A673 (cell line): Measurements from ENCODE around the gene C16orf74. TPM values are rescaled to one million over a fixed set of nuclear protein-coding genes. Genes with fewer than 3 reads are reported as not detected.

Source experiments
- BruUV-seq: library from RNA; stranded (reverse); fragments of 400-500 nt; replicated peaks from 2 replicates; lab custom pipeline; 2021; lab: Mats Ljungman, UMichigan
- CTCF ChIA-PET: fragments of 300-600 bp; sonication (Branson Sonifier 250); formaldehyde crosslinking; loops from one replicate; lab custom pipeline; 2022; ENCODE audit warnings: antibody characterized with exemption; lab: Charles Lee
- POLR2A ChIA-PET: fragments of 300-600 bp; sonication (Branson Sonifier 250); formaldehyde crosslinking; loops from one replicate; lab custom pipeline; 2022; ENCODE audit warnings: antibody characterized with exemption; ENCODE audit not compliant: low non-redundant PET; lab: Charles Lee
- DNase-seq: peaks from one replicate; pipeline ENCODE4 v3.0.0-alpha.2; 2015; ENCODE audit warnings: low spot score
- H3K27ac ChIP-seq: fragments of 200-600 bp; sonication (generic); 2 replicates; pipeline ENCODE4 v1.5.1; 2016; ENCODE audit warnings: mixed run types, low read depth, mild to moderate bottlenecking, mixed read lengths, antibody characterized with exemption, low read length; ENCODE audit not compliant: poor library complexity, severe bottlenecking
- H3K27me3 ChIP-seq: fragments of 200-600 bp; sonication (generic); replicated peaks from 2 replicates; pipeline ENCODE4 v1.6.1; 2017; ENCODE audit warnings: mixed run types, low read depth, mild to moderate bottlenecking, mixed read lengths, antibody characterized with exemption, low read length; ENCODE audit not compliant: insufficient read depth, poor library complexity
- H3K36me3 ChIP-seq: fragments of 200-600 bp; sonication (generic); 2 replicates; pipeline ENCODE4 v1.6.1; 2016; ENCODE audit warnings: mixed run types, mild to moderate bottlenecking, mixed read lengths, antibody characterized with exemption, low read length; ENCODE audit not compliant: insufficient read depth, poor library complexity, severe bottlenecking
- H3K4me1 ChIP-seq: fragments of 200-600 bp; sonication (generic); 2 replicates; pipeline ENCODE4 v1.6.1; 2017; ENCODE audit warnings: mixed run types, mild to moderate bottlenecking, mixed read lengths, antibody characterized with exemption, low read length; ENCODE audit not compliant: insufficient read depth, poor library complexity, severe bottlenecking
- H3K4me3 ChIP-seq: fragments of 200-600 bp; sonication (generic); 2 replicates; pipeline ENCODE4 v1.5.1; 2016; ENCODE audit warnings: low read depth, mixed run types, mild to moderate bottlenecking, mixed read lengths, low read length; ENCODE audit not compliant: poor library complexity, severe bottlenecking
- H3K9me3 ChIP-seq: fragments of 200-600 bp; sonication (generic); 2 replicates; pipeline ENCODE4 v1.6.1; 2016; ENCODE audit warnings: mixed run types, low read depth, mild to moderate bottlenecking, mixed read lengths, antibody characterized with exemption, low read length; ENCODE audit not compliant: poor library complexity, severe bottlenecking
- CTCF ChIP-seq: fragments of 300-800, 200-600 bp; sonication (generic); conservative IDR thresholded peaks from 2 replicates; pipeline ENCODE4 v1.5.1; 2017; ENCODE audit warnings: low read depth, mild to moderate bottlenecking, antibody characterized with exemption, low read length, moderate library complexity, mixed read lengths
- EZH2 ChIP-seq: fragments of 200-600 bp; sonication (generic); IDR thresholded peaks from 2 replicates; pipeline ENCODE4 v1.6.1; 2017; ENCODE audit warnings: borderline replicate concordance, low read depth, mild to moderate bottlenecking, mixed read lengths, antibody characterized with exemption, low read length; ENCODE audit not compliant: poor library complexity, severe bottlenecking
- intact Hi-C: fragments of 100-400 bp; cut with micrococcal nuclease; formaldehyde crosslinking; loops from one replicate; pipeline ENCODE4 v1.10.0; 2022; ENCODE audit not compliant: unreplicated experiment
- total RNA-seq: library from RNA; stranded (reverse); gene quantifications from 2 replicates; pipeline ENCODE4 v1.2.3, GENCODE V29; 2021

The C16orf74 gene
- total RNA-seq, 1 experiment from 2014 or later, result 3.8 TPM

- ChIA-PET CTCF (interaction anchor here (0.6 kb wide), 1 partner anchor 18 kb away, joined by 4 read pairs; no protein-coding TSS in a partner anchor), POLR2A (no interaction called here)
- H3K27ac ChIP-seq, result no peak overlapping the region
- no TSS peak for BruUV-seq
- no peaks in the 10 kb centered on the region for H3K36me3 ChIP-seq
- no peak overlapping the region for H3K4me3 ChIP-seq
- DNase-seq, result no peak
- intact Hi-C loops, result loop anchor here (10.0 kb wide), 1 partner anchor 597 kb away; the partner anchor contains the start of gene CIBAR2
- TF ChIP-seq CTCF, result no peak
- TF ChIP-seq EZH2, result no peak
- no peaks in the 10 kb centered on the region for H3K27me3 ChIP-seq
- H3K4me1 ChIP-seq, result peaks cover 21% of the 10 kb centered on the region
- H3K9me3 ChIP-seq, result peaks cover 3% of the 10 kb centered on the region
Observed at GRCh38 chr16:85711982-85712587, 38.8 kb downstream of the C16orf74 start.

- POLR2A ChIA-PET, result interaction anchor here (0.6 kb wide), 1 partner anchor 20 kb away, joined by 4 read pairs; no protein-coding TSS in a partner anchor
- Histone ChIP-seq H3K36me3 (no peaks in the 10 kb centered on the region), H3K27me3 (no peaks in the 10 kb centered on the region), H3K4me1 (peaks cover 8% of the 10 kb centered on the region), H3K27ac (no peak overlapping the region), H3K4me3 (no peak overlapping the region), H3K9me3 (peaks cover 3% of the 10 kb centered on the region)
- DNase-seq, result no peak
- BruUV-seq, result no TSS peak
- no peak for TF ChIP-seq EZH2
- TF ChIP-seq CTCF, result no peak
- CTCF ChIA-PET, result interaction anchor here (0.7 kb wide), 1 partner anchor 457 kb away, joined by 5 read pairs; no protein-coding TSS in a partner anchor
- intact Hi-C loops, result loop anchor here (10.0 kb wide), 1 partner anchor 596 kb away; the partner anchor contains the start of gene CIBAR2
Observed at GRCh38 chr16:85710732-85711131, 40.2 kb downstream of the C16orf74 start.

GRCh38 chr16:85709766-85710585, 40.9 kb downstream of the C16orf74 start:
- Histone ChIP-seq H3K4me3 (no peak overlapping the region), H3K9me3 (peaks cover 3% of the 10 kb centered on the region), H3K27me3 (no peaks in the 10 kb centered on the region), H3K27ac (no peak overlapping the region), H3K36me3 (no peaks in the 10 kb centered on the region), H3K4me1 (no peaks in the 10 kb centered on the region)
- POLR2A ChIA-PET, result interaction anchor here (0.5 kb wide), 1 partner anchor 10 kb away, joined by 8 read pairs; no protein-coding TSS in a partner anchor
- TF ChIP-seq CTCF (no peak), EZH2 (no peak)
- BruUV-seq, result no TSS peak
- CTCF ChIA-PET, result no interaction called here
- DNase-seq, result no peak
- intact Hi-C loops, result loop anchor here (10.0 kb wide), 1 partner anchor 595 kb away; the partner anchor contains the start of gene CIBAR2
